WI38 (cell line): Measurements from ENCODE around the gene SYVN1.

ENCODE experiments used
- H3K4me3 ChIP-seq: 2 replicates; pipeline ENCODE4 v1.5.1; 2011; ENCODE audit warnings: low read depth, mild to moderate bottlenecking, control low read depth, low read length
- CTCF ChIP-seq: IDR thresholded peaks from 2 replicates; pipeline ENCODE4 v1.5.1; 2012; ENCODE audit warnings: low read depth, mild to moderate bottlenecking, control low read depth, low read length

SYVN1 gene

GRCh38 chr11:65170058-65170534 is 35.8 kb upstream of the SYVN1 start, which contains the start of gene SPDYC:
TSS of gene SPDYC (plus strand) at chr11:65170233. CDS start at chr11:65171358, 1,125 bp downstream.
- TF ChIP-seq CTCF: no peak
- no peak within 1 kb of the TSS for H3K4me3 ChIP-seq

- TF ChIP-seq CTCF: no peak
- H3K4me3 ChIP-seq: no peak overlapping the region
Observed at GRCh38 chr11:65169164-65169641, 34.9 kb upstream of the SYVN1 start.

- no peak for TF ChIP-seq CTCF
- no peak overlapping the region for H3K4me3 ChIP-seq
Observed at GRCh38 chr11:65167656-65168055, 33.3 kb upstream of the SYVN1 start.

GRCh38 chr11:65166893-65167292 is 32.6 kb upstream of the SYVN1 start:
- TF ChIP-seq CTCF: no peak
- H3K4me3 ChIP-seq: no peak overlapping the region

GRCh38 chr11:65165410-65166317 is 31.3 kb upstream of the SYVN1 start:
- no peak overlapping the region for H3K4me3 ChIP-seq
- no peak for TF ChIP-seq CTCF

- no peak for TF ChIP-seq CTCF
Observed at GRCh38 chr11:65163684-65164083, 29.4 kb upstream of the SYVN1 start.

GRCh38 chr11:65160643-65161042 is 26.3 kb upstream of the SYVN1 start:
- no peak overlapping the region for H3K4me3 ChIP-seq
- TF ChIP-seq CTCF: no peak

More at GRCh38 chr11:65163684-65164083, 29.4 kb upstream of the SYVN1 start:
- no peak overlapping the region for H3K4me3 ChIP-seq
